GM12878 (cell line): ENCODE data around the gene CXCL17. TPM values are rescaled to one million over a fixed set of nuclear protein-coding genes. Genes with fewer than 3 reads are reported as not detected.

Source experiments
- CEBPB ChIP-seq, 2 experiments: fragments of 150-350 bp in 1 of 2; IDR thresholded peaks; 2 replicates each; pipeline ENCODE4 v1.6.1; 2012 to 2014; ENCODE audit warnings: low read depth in 2 of 2, low read length in 2 of 2, borderline replicate concordance in 1 of 2, inconsistent platforms in 1 of 2
- E2F4 ChIP-seq: IDR thresholded peaks from 2 replicates; pipeline ENCODE4 v1.6.1; 2012; ENCODE audit warnings: low read depth, low read length, improper control_type of control experiment
- EZH2 ChIP-seq: IDR thresholded peaks from 2 replicates; pipeline ENCODE4 v1.6.1; 2012; ENCODE audit warnings: low read depth, mild to moderate bottlenecking, control low read depth, inconsistent platforms, low read length, borderline replicate concordance; ENCODE audit not compliant: control insufficient read depth
- JUNB ChIP-seq: IDR thresholded peaks from 2 replicates; pipeline ENCODE4 v1.6.1; 2016; ENCODE audit warnings: antibody characterized with exemption, mild to moderate bottlenecking
- KDM1A ChIP-seq: fragments of 200-600 bp; sonication (generic); IDR thresholded peaks from 2 replicates; pipeline ENCODE4 v1.6.1; 2016; ENCODE audit warnings: borderline replicate concordance
- LARP7 ChIP-seq: fragments of 450-650 bp; IDR thresholded peaks from 2 replicates; pipeline ENCODE4 v1.6.1; 2017; ENCODE audit warnings: mild to moderate bottlenecking
- NFYB ChIP-seq: IDR thresholded peaks from 2 replicates; pipeline ENCODE4 v1.6.1; 2011; ENCODE audit warnings: low read depth, mild to moderate bottlenecking, low read length, improper control_type of control experiment, moderate library complexity; ENCODE audit not compliant: insufficient read depth
- RAD51 ChIP-seq: fragments of 450-650 bp; IDR thresholded peaks from 2 replicates; pipeline ENCODE4 v1.6.1; 2016; ENCODE audit warnings: moderate library complexity, mild to moderate bottlenecking, inconsistent platforms
- SMAD5 ChIP-seq: IDR thresholded peaks from 2 replicates; pipeline ENCODE4 v1.6.1; 2016; ENCODE audit warnings: antibody characterized with exemption, low read depth
- TAF1 ChIP-seq: IDR thresholded peaks from 2 replicates; pipeline ENCODE4 v1.6.1; 2011; ENCODE audit warnings: mild to moderate bottlenecking, low read depth, low read length, borderline replicate concordance
- ZNF384 ChIP-seq: IDR thresholded peaks from 2 replicates; pipeline ENCODE4 v1.6.1; 2012; ENCODE audit warnings: low read depth, mild to moderate bottlenecking, low read length, improper control_type of control experiment, borderline replicate concordance
- ZNF622 ChIP-seq: fragments of 450-650 bp; IDR thresholded peaks from 2 replicates; pipeline ENCODE4 v1.6.1; 2017; ENCODE audit warnings: mild to moderate bottlenecking, inconsistent platforms
- polyA plus RNA-seq, 11 experiments: library from polyadenylated mRNA; depleted of rRNA in 4 of 11; unstranded in 6 of 11; stranded (reverse) in 5 of 11; fragments of >200 nt; fragmentation: Nextera tagmentation in 4 of 11; fragmentation: Illumina TruSeq in 1 of 11; extraction: Ambion mirVana in 4 of 11; extraction: Trizol in 1 of 11; gene quantifications; 1 replicate in 1 of 11; 2 replicates in 10 of 11; pipeline versions ENCODE4 v1.2.1 to v1.2.3, GENCODE V29; 2011 to 2016; ENCODE audit warnings: inconsistent platforms in 2 of 11, missing spikeins in 2 of 11, low read depth in 1 of 11
- total RNA-seq, 4 experiments: library from RNA; depleted of rRNA in 3 of 4; stranded (reverse); fragments of >200 nt in 3 of 4; fragmentation: Illumina TruSeq in 1 of 4; extraction: Trizol in 1 of 4; gene quantifications; 2 replicates each; pipeline versions ENCODE4 v1.2.1 to v1.2.3, GENCODE V29; 2013 to 2021

Gene CXCL17
- total and polyA plus RNA-seq, 10 of the 15 experiments (the other 5 are each of a cell fraction or from before 2014, with no cell fraction given) = 0.13 to 0.24 (median 0.15) TPM; not detected in 7

- TF ChIP-seq E2F4 = no peak
- TF ChIP-seq RAD51 = no peak
- TF ChIP-seq JUNB = no peak
- TF ChIP-seq NFYB = no peak
- TF ChIP-seq ZNF622 = no peak
- TF ChIP-seq LARP7 = no peak
- TF ChIP-seq CEBPB (IDR thresholded peaks at IDR 0.05; ENCODE audit: borderline replicate concordance in 1 of 2, low read depth in 2 of 2, low read length in 2 of 2) = no peak
- no peak for TF ChIP-seq EZH2
- no peak for TF ChIP-seq KDM1A
- TF ChIP-seq TAF1 = no peak
- no peak for TF ChIP-seq SMAD5
- TF ChIP-seq ZNF384 = no peak
Observed at GRCh38 chr19:42471554-42472249, 29.0 kb upstream of the CXCL17 start (continued).
